ENCODE data around the gene CDH4.

The CDH4 gene

DNA sequence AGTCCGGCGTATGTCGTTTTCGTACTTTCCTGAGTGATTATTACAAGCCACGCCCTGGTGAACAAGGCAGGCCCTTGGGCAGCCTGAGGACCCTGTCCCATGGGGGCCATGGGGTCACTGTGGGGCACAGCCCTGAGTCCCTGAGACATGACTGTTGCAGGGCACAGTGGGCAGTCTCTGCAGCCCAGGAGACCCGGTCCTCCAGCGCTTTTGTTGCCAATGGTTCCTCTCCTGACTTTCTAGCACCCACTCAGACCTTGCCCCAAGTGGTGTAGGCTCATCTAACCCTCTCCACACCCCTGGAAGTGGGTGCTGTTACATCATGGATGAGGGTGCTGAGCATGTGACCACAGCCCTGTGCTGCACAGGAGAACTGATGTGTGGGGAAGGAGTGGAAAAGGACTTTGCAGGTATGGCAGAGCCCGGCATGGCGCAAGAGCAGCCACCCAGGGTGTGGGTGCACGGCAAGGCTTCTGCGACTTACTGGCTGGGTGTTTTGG lies 494.1 kb downstream of the CDH4 start:
- H3K4me3 ChIP-seq (ENCODE audit: low read depth, low read length): no peak overlapping the region
- ChIA-PET POLR2A (no interaction called here), CTCF (no interaction called here)
- DNase-seq (ENCODE audit: low read depth, low spot score): no peak
- TF ChIP-seq, protein P1, sequence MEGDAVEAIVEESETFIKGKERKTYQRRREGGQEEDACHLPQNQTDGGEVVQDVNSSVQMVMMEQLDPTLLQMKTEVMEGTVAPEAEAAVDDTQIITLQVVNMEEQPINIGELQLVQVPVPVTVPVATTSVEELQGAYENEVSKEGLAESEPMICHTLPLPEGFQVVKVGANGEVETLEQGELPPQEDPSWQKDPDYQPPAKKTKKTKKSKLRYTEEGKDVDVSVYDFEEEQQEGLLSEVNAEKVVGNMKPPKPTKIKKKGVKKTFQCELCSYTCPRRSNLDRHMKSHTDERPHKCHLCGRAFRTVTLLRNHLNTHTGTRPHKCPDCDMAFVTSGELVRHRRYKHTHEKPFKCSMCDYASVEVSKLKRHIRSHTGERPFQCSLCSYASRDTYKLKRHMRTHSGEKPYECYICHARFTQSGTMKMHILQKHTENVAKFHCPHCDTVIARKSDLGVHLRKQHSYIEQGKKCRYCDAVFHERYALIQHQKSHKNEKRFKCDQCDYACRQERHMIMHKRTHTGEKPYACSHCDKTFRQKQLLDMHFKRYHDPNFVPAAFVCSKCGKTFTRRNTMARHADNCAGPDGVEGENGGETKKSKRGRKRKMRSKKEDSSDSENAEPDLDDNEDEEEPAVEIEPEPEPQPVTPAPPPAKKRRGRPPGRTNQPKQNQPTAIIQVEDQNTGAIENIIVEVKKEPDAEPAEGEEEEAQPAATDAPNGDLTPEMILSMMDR (IDR thresholded peaks at IDR 0.05; ENCODE audit: insufficient read depth, low read length, missing control alignments): no peak

DNA sequence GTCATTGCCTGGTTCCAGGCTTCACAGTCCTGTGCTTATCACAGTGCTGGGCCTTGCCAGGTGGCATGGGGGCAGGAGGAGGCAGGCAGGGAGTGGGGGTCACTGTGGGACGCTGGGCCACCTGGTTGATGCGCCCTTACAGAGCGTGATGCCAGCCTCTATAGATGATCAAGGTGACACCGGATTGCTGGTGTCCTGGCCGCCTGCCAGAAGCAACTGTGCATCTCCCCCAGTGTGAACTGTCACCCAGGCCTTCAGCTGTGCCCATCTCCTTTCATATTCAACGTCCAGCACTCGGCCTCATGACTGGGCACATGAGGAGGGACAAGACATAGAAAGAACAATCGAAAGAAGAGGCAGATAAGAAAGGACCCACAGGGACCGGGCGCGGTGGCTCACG lies 494.7 kb downstream of the CDH4 start:
- no peak overlapping the region for H3K4me3 ChIP-seq (ENCODE audit: low read depth, low read length)
- ChIA-PET CTCF (no interaction called here), POLR2A (no interaction called here)
- no peak for DNase-seq (ENCODE audit: low read depth, low spot score)
- TF ChIP-seq, protein P1 (IDR thresholded peaks at IDR 0.05; ENCODE audit: insufficient read depth, low read length, missing control alignments): no peak

DNA sequence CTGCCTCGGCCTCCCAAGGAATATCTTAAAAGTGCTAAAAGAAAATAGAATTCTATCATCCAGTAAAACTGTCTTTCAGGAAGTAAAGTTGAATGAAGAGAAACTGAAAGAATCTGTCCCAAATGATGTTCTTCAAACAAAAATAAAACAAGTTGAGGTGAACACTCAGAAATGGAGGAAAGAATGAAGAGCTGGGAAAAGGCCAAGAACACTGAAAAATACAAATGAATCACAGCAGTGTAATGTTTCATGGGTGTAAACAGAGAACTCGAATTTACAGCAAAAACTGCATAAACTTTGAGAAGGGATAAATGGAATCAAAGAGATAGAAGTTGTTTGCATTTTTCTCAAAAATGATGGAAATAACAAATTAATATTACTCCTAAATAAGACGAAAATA lies 496.3 kb downstream of the CDH4 start:
- DNase-seq (ENCODE audit: low read depth, low spot score): no peak
- TF ChIP-seq, protein P1 (IDR thresholded peaks at IDR 0.05; ENCODE audit: insufficient read depth, low read length, missing control alignments): no peak
- CTCF ChIA-PET: interaction anchor here (0.7 kb wide), 1 partner anchor 9 kb away, joined by 3 read pairs; no protein-coding TSS in a partner anchor
- POLR2A ChIA-PET: no interaction called here
- no peak overlapping the region for H3K4me3 ChIP-seq (ENCODE audit: low read depth, low read length)

DNA sequence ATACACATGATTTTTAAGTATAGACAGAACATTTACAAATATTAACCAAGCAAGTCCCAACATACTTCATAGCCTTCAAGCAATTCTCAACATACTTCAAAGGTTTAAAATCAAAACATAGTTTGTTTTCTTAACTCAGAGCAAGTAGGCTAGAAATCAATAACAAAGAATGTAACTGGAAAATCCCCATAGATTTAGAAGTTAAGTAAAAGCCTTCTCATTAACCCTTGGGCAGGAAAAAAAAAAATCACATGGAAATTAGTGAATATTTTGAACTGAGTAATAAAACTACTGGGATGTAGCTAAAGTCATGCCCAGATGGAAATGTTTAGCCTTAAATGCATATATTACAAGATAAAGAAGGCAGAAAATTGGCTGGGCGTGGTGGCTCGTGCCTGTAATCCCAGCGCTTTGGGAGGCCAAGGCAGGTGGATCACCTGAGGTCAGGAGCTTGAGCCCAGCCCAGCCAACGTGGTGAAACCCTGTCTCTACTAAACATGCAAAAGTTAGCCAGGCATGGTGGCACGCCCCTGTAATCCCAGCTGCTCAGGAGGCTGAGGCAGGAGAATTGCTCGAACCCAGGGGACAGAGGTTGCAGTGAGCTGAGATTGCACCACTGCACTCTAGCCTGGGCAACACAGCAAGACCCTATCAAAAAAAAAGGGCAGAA lies 497.5 kb downstream of the CDH4 start:
- ChIA-PET CTCF (no interaction called here), POLR2A (no interaction called here)
- no peak overlapping the region for H3K4me3 ChIP-seq (ENCODE audit: low read depth, low read length)
- TF ChIP-seq, protein P1 (IDR thresholded peaks at IDR 0.05; ENCODE audit: insufficient read depth, low read length, missing control alignments): no peak
- no peak for DNase-seq (ENCODE audit: low read depth, low spot score)

DNA sequence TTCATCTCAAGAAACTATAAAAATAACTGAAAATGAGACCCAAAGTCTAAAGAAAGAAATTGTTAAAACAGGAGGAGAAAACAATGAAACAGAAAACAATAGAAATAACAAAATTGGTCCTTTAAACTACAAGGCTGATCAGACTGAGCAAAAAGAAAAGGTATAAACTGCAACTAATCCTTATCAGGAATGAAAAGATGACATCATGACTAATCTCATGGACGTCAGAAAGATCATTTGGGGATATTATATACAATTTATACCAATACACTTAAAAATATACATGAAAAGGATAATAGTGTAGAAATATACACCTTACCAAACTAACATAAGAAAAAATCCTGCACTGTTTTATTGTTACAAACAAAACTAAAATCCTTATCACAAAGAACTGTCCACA lies 498.0 kb downstream of the CDH4 start:
- ChIA-PET POLR2A (no interaction called here), CTCF (no interaction called here)
- no peak overlapping the region for H3K4me3 ChIP-seq (ENCODE audit: low read depth, low read length)
- TF ChIP-seq, protein P1 (IDR thresholded peaks at IDR 0.05; ENCODE audit: insufficient read depth, low read length, missing control alignments): no peak
- DNase-seq (ENCODE audit: low read depth, low spot score): no peak

DNA sequence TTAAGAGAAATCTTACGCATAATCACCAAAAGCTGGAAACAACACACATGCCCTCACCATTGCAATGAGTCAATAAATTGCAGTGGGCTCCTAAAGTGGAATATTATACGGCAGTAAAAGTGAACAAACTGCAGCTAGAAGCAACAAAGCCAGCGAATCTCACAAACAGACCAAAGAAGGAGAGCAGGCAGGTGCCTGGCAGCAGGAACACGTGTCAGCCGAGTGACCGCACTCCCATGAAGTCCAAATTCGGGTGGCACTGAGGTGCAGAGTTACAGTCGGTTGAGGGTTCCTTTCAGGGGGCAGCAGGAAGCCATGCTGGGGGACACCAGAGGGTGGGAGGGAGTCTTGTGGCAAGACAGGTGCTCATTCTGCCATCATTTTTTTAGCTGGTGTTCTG lies 500.5 kb downstream of the CDH4 start:
- no peak overlapping the region for H3K4me3 ChIP-seq (ENCODE audit: low read depth, low read length)
- CTCF ChIA-PET: no interaction called here
- POLR2A ChIA-PET: no interaction called here
- TF ChIP-seq, protein P1 (IDR thresholded peaks at IDR 0.05; ENCODE audit: insufficient read depth, low read length, missing control alignments): no peak
- DNase-seq (ENCODE audit: low read depth, low spot score): no peak

All from AG04449 (cell line).